ENCODE measurements around the gene NPIPA2.
"Not testable (repeated sequence)": the region's sequence is repeated elsewhere in the genome, so short reads cannot be mapped to it uniquely, and the experiment has no call there.

GRCh38 chr16:14792914-14793313, 50.6 kb downstream of the NPIPA2 start:
- TF ChIP-seq CTCF (IDR thresholded peaks at IDR 0.05; ENCODE audit: poor library complexity); EZH2 (IDR thresholded peaks at IDR 0.05; ENCODE audit: borderline replicate concordance): not testable (repeated sequence)

Measured in hepatocyte (in vitro differentiated cells).